GM21619 (cell line): ENCODE results near the gene OR2S2.
"Not testable (repeated sequence)": the region's sequence is repeated elsewhere in the genome, so short reads cannot be mapped to it uniquely, and the experiment has no call there.

Source experiments
- ATAC-seq: cut with Tn5 transposase; IDR thresholded peaks from one replicate; pipeline ENCODE4 v1.9.1; 2021; ENCODE audit not compliant: unreplicated experiment

OR2S2 gene, protein sequence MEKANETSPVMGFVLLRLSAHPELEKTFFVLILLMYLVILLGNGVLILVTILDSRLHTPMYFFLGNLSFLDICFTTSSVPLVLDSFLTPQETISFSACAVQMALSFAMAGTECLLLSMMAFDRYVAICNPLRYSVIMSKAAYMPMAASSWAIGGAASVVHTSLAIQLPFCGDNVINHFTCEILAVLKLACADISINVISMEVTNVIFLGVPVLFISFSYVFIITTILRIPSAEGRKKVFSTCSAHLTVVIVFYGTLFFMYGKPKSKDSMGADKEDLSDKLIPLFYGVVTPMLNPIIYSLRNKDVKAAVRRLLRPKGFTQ

GRCh38 chr9:35958104-35958837 is at the start of gene OR2S2:
TSS of gene OR2S2 (minus strand) at chr9:35958154. CDS start at chr9:35958098, 56 bp downstream.
- ATAC-seq = no peak

DNA sequence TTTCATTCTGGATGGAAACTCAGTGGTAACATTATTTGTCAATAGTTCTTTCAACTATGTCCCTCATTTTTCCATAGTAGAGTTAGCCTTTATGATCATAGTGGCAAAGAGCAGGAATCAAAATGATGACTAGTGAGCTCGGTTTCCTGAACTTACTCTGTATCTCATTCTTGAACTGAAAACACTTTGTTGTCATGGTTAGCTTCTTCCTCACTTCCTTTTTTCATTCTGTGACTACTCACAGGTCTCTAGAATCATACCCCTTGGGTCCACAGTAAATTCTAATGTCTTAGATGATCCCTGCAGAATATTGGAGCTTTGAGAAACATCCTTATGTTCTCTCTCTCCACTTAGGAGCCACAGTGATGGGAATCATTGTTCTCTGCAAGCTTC is 49.4 kb upstream of the OR2S2 start:
- no peak for ATAC-seq

DNA sequence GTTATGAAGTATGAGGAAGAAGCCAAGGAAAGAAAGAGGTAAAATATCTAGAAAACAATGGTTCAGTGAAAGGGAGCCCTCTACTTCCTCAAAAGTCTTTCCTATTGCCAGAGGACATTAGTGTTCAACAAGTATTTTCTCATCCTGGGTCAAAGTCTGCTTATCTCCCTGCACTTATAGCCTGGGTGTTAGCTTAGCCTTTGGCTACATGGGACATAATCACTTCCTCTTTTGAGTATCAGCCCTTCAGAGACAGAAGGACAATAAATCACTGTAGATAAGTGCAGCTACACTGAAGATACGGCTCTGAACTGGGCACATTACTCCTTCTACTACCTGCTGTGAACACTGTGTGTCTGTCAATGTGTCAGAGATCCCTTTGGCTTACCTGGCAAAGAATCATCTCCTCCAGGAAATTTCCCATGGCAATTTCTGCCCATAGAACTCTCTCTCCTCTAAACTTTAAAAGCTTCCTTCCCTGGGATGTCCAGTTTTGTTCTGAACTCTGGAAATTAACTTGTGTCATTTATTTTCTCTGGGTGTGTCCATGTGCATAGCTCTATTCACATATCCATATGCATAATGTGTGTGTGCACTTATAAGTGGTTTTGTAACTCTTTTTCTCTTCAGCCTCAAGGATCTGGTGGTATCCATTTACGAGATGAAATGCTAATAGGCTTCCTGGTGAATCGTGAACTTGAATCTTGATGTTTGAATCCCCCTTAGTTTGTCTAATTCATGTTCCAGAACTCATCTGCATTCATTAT is 48.8 kb upstream of the OR2S2 start:
- ATAC-seq = no peak

GRCh38 chr9:36005891-36006290 is 47.9 kb upstream of the OR2S2 start:
- ATAC-seq = no peak

GRCh38 chr9:35998333-35998732 is 40.4 kb upstream of the OR2S2 start:
- no peak for ATAC-seq

DNA sequence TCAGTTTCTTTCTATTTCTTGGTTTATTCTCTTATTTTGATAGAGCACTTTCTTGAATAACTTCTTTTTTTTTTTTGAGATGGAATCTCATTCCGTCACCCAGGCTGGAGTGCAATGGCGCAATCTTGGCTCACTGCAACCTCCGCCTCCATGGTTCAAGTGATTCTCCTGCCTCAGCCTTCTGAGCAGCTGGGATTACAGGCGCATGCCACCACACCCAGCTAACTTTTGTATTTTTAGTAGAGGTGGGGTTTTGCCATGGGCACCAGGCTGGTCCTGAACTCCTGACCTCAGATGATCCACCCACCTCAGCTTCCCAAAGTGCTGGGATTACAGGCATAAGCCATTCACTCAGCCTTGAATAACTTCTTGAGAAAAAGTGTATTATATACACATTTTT is 39.1 kb upstream of the OR2S2 start:
- ATAC-seq = not testable (repeated sequence)

GRCh38 chr9:35996358-35996970 is 38.5 kb upstream of the OR2S2 start:
- ATAC-seq = no peak

DNA sequence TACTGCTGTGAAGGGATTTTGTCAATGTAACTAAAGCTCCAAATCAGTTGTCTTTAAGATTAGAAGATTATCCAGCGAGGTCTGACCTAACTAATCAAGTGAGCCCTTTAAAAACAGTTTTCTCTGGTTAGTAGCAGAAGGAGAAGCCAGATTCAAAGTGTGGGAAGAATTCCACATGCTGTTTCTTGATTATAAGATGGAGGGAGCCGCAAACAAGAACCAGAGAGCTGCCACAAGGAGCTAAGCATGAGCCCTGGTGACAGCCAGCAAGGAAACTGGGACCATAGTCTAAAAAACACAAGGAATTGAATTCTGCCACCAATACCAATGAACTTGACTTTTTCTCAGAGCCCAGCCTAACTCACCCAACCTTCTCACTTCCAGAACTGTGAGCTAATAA is 37.0 kb upstream of the OR2S2 start:
- no peak for ATAC-seq

- ATAC-seq = no peak
These were observed 36.2 kb upstream of the OR2S2 start for GRCh38 chr9:35993976-35994720.

DNA sequence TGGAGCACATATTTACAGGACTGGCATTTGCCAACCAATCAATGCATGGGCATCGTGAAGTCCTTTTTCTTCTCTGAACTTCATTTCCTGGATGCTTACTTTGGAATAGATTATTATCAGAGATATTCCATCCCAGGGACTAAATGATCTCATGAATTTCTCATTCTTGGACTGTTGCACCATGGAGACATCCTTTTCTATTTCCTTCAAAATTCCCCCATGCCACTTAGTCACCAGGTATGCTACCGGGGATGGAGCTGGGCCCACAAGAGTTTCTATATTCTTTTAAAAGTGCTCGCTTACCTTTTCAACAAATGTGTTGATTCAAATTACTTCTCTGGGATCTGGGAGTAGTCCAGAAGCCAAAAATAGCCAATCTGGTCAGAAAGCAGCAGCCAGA is 35.2 kb upstream of the OR2S2 start:
- not testable (repeated sequence) for ATAC-seq

DNA sequence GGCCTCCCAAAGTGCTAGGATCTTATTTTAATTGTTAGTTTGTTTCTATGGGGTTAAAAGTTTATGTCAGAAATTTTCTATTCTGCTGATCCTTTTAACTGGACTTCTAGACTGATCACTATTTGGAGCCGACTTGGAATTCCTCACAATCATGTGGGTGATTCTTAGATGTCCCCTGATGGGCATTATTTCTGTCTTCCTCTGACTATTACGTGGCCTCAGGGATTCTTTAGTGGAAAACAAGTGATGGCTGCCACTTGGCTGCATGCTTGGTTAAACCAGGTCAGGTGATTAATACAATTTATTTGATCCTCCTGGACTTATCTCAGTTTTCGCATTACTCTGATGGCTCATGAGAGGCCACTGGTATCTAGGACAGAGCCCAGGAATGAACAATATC is 32.2 kb upstream of the OR2S2 start:
- no peak for ATAC-seq

GRCh38 chr9:35984021-35984420 is 26.1 kb upstream of the OR2S2 start:
- no peak for ATAC-seq

GRCh38 chr9:35981699-35982098 is 23.7 kb upstream of the OR2S2 start:
- ATAC-seq = no peak

GRCh38 chr9:35980289-35981011 is 22.5 kb upstream of the OR2S2 start:
- ATAC-seq = no peak

DNA sequence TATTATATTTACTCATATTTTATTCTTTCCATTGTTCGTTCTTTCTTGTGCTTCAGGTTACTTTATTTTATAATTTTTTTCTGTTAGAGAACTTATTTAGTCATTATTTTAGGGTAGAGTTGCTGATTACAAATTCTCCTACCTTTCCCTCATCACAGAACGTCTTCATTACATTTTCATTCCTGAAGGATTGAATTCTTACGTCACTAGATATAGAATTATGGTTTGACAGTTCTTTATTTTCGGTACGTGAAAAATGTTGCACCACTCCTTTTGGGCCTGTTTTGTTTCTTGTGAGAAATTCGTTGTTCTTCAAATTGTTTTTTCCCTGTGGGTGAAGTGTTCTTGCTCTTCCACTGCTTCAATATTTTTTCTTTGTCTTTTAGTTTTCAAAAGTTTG is 20.8 kb upstream of the OR2S2 start:
- ATAC-seq = no peak

DNA sequence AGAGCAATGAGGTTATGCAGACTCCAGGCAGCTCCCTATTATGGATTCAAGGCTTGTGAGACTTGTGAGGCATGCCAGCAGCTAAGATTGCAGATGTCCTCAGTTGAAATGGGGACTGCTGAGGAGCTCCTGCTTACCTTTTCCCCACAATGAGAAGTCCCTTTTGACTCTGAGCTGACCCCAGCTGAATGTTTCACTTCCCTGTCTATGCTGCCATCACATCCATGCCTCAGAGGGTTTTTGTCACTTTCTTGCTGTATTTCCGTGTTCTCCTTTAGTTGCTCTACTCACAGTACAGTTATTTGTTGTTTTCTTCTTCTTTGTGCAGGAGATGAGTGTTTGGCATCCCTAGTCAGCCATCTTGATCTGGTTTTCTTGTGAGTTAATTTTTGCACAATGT is 18.8 kb upstream of the OR2S2 start:
- ATAC-seq = no peak

DNA sequence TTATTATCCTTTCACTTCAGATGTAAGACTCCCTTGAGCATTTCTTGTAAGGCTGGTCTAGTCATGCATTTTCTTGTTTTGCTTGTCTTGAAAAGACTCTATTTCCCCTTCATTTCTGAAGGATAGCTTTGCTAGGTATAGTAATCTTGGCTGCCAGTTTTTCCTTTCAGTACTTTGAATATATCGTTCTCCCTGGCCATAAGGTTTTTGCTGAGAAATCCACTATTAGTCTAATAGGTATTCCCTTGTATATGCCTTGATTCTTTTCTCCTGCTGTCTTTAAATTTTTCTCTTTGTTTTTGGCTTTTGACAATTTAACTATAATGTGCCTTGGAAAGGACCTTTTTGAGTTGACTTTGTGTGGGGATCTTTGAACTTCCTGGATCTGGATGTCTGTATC is 16.8 kb upstream of the OR2S2 start:
- no peak for ATAC-seq

DNA sequence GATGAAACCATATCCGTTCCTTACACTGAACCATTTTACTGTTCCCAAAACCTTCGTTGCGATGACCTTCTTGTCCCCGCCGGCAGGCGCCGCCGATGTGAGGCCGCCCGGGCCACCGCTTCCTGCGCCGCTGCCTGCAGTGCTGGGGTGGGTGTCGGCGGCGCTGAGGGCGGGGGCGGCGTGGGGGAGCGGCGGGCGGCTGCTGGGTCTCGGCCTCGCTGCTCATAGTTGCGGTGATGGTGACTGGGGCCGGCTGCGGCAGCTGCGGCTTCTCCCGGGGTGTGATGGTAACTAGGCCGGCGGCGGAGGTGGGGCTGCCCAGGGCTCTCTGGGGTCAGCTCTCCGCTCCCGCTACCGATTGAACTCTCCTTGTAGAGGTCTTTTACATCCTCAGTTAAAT is 14.1 kb upstream of the OR2S2 start:
- no peak for ATAC-seq

DNA sequence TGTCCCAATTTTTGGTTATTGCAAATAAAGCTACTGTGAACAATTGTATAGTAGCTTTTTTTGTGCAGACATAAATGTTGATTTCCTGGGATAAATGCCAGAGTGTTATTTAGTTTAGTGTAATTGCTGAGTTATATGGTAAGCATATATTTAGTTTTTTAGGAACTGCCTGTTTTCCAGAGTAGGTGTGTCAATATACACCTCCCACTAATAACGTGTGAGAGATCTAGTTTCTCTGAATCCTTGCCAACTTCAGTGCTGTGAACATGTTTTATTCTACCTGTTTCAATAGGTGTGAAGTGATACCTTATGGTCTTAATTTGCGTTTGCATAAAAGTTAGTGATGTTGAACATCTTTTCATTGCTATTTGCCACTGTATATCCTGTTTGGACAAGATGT is 9.1 kb upstream of the OR2S2 start:
- no peak for ATAC-seq

DNA sequence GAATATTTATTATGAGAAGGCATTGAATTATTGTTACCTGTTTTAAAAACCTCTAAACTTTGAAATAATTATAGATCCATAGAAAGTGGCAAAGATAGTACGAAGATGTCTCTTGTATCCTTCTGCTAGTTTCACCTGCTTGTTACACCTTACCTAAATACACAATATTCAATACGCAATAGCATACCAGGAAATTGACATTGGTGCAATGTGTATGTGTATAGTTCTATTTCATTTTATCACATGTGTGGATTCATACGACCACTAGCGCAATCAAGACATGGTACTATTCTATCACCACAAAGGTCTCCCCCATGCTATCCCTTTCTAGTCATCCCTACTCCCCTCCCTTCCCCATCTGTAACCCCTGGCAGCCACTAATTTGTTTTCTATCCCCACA is 8.5 kb upstream of the OR2S2 start:
- ATAC-seq = no peak
